CD14-positive monocyte (primary cell): Measurements from ENCODE around the gene DNAJC11. TPM values are rescaled to one million over a fixed set of nuclear protein-coding genes. Genes with fewer than 3 reads are reported as not detected.

Experiments used
- DNase-seq, 3 donors: peaks; one replicate each; pipeline ENCODE4 v3.0.0-alpha.2; 2011 to 2022
- H2AFZ ChIP-seq: 2 replicates; pipeline ENCODE4 v1.6.0; 2012; ENCODE audit warnings: mild to moderate bottlenecking, low read depth, low read length, inconsistent platforms; ENCODE audit not compliant: insufficient read depth, poor library complexity, severe bottlenecking
- H3K27ac ChIP-seq, 2 donors: 1 replicate in 1 of 2; 2 replicates in 1 of 2; pipeline ENCODE4 v1.5.1; 2012 to 2013; ENCODE audit warnings: low read length in 2 of 2, control low read depth in 1 of 2, inconsistent platforms in 1 of 2, low read depth in 1 of 2, mild to moderate bottlenecking in 1 of 2
- H3K27me3 ChIP-seq, 2 donors: one replicate each; pipeline versions ENCODE4 v1.6.0 to v1.6.1; 2011 to 2013; ENCODE audit warnings: low read length in 2 of 2; ENCODE audit not compliant: control insufficient read depth in 2 of 2, insufficient read depth in 2 of 2
- H3K36me3 ChIP-seq, 2 donors: replicated peaks in 1 of 2; 1 replicate in 1 of 2; 2 replicates in 1 of 2; pipeline versions ENCODE4 v1.5.1 to v1.6.1; 2012 to 2013; ENCODE audit warnings: low read length in 2 of 2, control low read depth in 1 of 2, inconsistent platforms in 1 of 2, mild to moderate bottlenecking in 1 of 2; ENCODE audit not compliant: insufficient read depth in 2 of 2, control insufficient read depth in 1 of 2
- H3K4me1 ChIP-seq, 2 donors: 1 replicate in 1 of 2; 2 replicates in 1 of 2; pipeline versions ENCODE4 v1.5.1 to v1.6.1; 2012 to 2013; ENCODE audit warnings: low read length in 2 of 2, control low read depth in 1 of 2, inconsistent platforms in 1 of 2, mild to moderate bottlenecking in 1 of 2, moderate library complexity in 1 of 2; ENCODE audit not compliant: insufficient read depth in 2 of 2, control insufficient read depth in 1 of 2
- H3K4me2 ChIP-seq: replicated peaks from 2 replicates; pipeline ENCODE3; 2012; ENCODE audit warnings: low read length, moderate library complexity, mild to moderate bottlenecking; ENCODE audit not compliant: poor library complexity, severe bottlenecking; ENCODE audit errors: extremely low read depth
- H3K4me3 ChIP-seq, 3 experiments: fragments of 200-600 bp in 1 of 3; sonication (generic) in 1 of 3; replicated peaks in 1 of 3; 1 replicate in 2 of 3; 2 replicates in 1 of 3; pipeline ENCODE4 v1.5.1; 2011 to 2013; ENCODE audit warnings: low read length in 3 of 3, mild to moderate bottlenecking in 3 of 3, control low read depth in 2 of 3, low read depth in 2 of 3, inconsistent platforms in 1 of 3, moderate library complexity in 1 of 3
- H3K79me2 ChIP-seq: 2 replicates; pipeline ENCODE4 v1.6.0; 2012; ENCODE audit warnings: mild to moderate bottlenecking, control low read depth, inconsistent platforms, low read length, moderate library complexity; ENCODE audit not compliant: insufficient read depth
- H3K9ac ChIP-seq: 2 replicates; pipeline ENCODE4 v1.6.0; 2017; ENCODE audit warnings: low read length, mild to moderate bottlenecking; ENCODE audit not compliant: insufficient read depth, poor library complexity, severe bottlenecking
- H3K9me3 ChIP-seq, 2 donors: replicated peaks in 1 of 2; 1 replicate in 1 of 2; 2 replicates in 1 of 2; pipeline versions ENCODE4 v1.5.1 to v1.6.1; 2012 to 2013; ENCODE audit warnings: low read length in 2 of 2, control low read depth in 1 of 2; ENCODE audit not compliant: control insufficient read depth in 1 of 2, insufficient read depth in 1 of 2
- H4K20me1 ChIP-seq: 2 replicates; pipeline ENCODE4 v1.6.0; 2012; ENCODE audit warnings: mild to moderate bottlenecking, low read length, control low read depth, moderate library complexity; ENCODE audit not compliant: insufficient read depth
- H3K27ac Mint-ChIP-seq, 7 donors: one replicate each; pipeline ENCODE4 v1.8.0; 2020; ENCODE audit warnings: mild to moderate bottlenecking in 7 of 7, mixed read lengths in 7 of 7, moderate library complexity in 6 of 7, inconsistent platforms in 2 of 7
- H3K27me3 Mint-ChIP-seq, 3 donors: one replicate each; pipeline ENCODE4 v1.8.0; 2021 to 2022; ENCODE audit warnings: low read depth in 3 of 3, mild to moderate bottlenecking in 3 of 3, mixed read lengths in 3 of 3, moderate library complexity in 3 of 3, inconsistent platforms in 1 of 3
- H3K36me3 Mint-ChIP-seq, 2 donors: one replicate each; pipeline ENCODE4 v1.8.0; 2020; ENCODE audit warnings: mixed read lengths in 2 of 2, inconsistent platforms in 1 of 2, mild to moderate bottlenecking in 1 of 2
- H3K4me1 Mint-ChIP-seq: one replicate; pipeline ENCODE4 v1.8.0; 2020; ENCODE audit warnings: mild to moderate bottlenecking, mixed read lengths
- H3K4me3 Mint-ChIP-seq, 2 donors: one replicate each; pipeline ENCODE4 v1.8.0; 2020; ENCODE audit warnings: mild to moderate bottlenecking in 2 of 2, mixed read lengths in 2 of 2, moderate library complexity in 1 of 2
- H3K9me3 Mint-ChIP-seq, 7 donors: one replicate each; pipeline ENCODE4 v1.8.0; 2020 to 2022; ENCODE audit warnings: mixed read lengths in 7 of 7, mild to moderate bottlenecking in 6 of 7, moderate library complexity in 6 of 7, inconsistent platforms in 2 of 7
- WGBS: methylation state at CpG from one replicate; pipeline ENCODE4 v1.1.5; 2013; ENCODE audit warnings: missing lambda C conversion rate; ENCODE audit not compliant: insufficient coverage; 5-methylcytosine and 5-hydroxymethylcytosine counted together
- intact Hi-C, 2 donors: fragments of 100-400 bp; cut with micrococcal nuclease; formaldehyde crosslinking; loops; one replicate each; pipeline versions ENCODE4 v1.15.0 to v1.15.1; 2023
- polyA plus RNA-seq, 3 donors: library from polyadenylated mRNA; depleted of rRNA in 1 of 3; unstranded in 2 of 3; stranded (reverse) in 1 of 3; fragments of 300-500 nt in 2 of 3; fragments of >200 nt in 1 of 3; fragmentation: Illumina TruSeq in 2 of 3; gene quantifications; 1 replicate in 2 of 3; 2 replicates in 1 of 3; pipeline ENCODE4 v1.2.3, GENCODE V29; 2012 to 2021
- TF ChIP-seq, protein P1 (sequence below): fragments of 200-600 bp; IDR thresholded peaks from one replicate; pipeline ENCODE4 v1.8.0; 2022; ENCODE audit warnings: antibody characterized with exemption, mild to moderate bottlenecking

Gene DNAJC11
- polyA plus RNA-seq, 3 donors: 9.7 to 19.9 (median 15.8) TPM

DNA sequence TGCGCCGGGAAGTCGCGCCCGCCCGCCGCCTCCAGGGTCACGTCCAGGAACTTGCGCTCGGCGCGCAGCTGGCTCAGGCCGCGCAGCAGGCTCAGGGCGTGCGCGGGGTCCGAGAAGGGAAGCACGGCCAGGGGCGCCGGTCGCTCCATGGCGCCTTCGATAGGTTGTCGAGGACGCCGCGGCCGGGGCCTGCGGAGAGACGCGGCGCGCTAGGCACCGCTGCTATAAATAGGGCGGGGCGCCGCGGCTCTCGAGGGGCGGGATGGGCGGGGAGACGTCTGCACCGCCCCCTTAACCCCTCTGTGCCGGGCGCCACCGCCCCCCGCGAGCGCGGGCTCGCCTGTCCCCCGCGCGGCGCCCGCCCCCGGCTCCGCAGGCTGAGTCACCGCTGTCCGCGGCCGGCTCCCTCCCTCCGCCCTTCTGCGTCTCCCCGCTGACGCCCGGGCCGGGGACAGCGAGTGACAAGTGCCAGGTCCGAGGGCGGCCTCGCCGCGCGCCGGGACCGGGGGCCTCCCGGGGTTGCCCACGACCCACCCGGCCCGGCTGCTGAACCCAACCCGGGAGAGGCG lies 98.9 kb downstream of the DNAJC11 start, which contains the start of gene KLHL21:
KLHL21 (minus strand) TSS at position 201 of the 569 bp plus-strand sequence; CDS start at position 149, 52 bp downstream.
- DNase-seq: peak; percentile 86 to 93 (median 90)
- Histone ChIP-seq H3K4me3 (peak within 1 kb of the TSS; percentile 74 to 93 (median 78)), H2AFZ (peak within 1 kb of the TSS; percentile 84), H3K27ac (peak within 1 kb of the TSS; percentile 98 to 99), H3K4me1 (peaks cover 40 to 55% of the 10 kb centered on the region in 2 donors), H3K4me2 (peak within 1 kb of the TSS; percentile 94), H3K36me3 (peaks cover 3 to 5% of the 10 kb centered on the region in 2 donors), H3K9ac (peak within 1 kb of the TSS; percentile 97), H3K79me2 (peaks cover 47% of the 10 kb centered on the region), H4K20me1 (peaks cover 46% of the 10 kb centered on the region), H3K27me3 (no peaks in the 10 kb centered on the region), H3K9me3 (no peaks in the 10 kb centered on the region)
- Mint-ChIP-seq H3K36me3 (peaks cover 8 to 19% of the 10 kb centered on the region in 2 donors), H3K27me3 (peaks cover 3 to 9% (median 9%) of the 10 kb centered on the region in 3 donors), H3K4me1 (peaks cover 33% of the 10 kb centered on the region), H3K9me3 (peaks cover 0 to 2% (median 0%) of the 10 kb centered on the region in 7 donors), H3K27ac (peak within 1 kb of the TSS; percentile 97 to 99 (median 98)), H3K4me3 (peak within 1 kb of the TSS; percentile 89 to 95)
- intact Hi-C loops: loop anchor here in 1 of 2 donors (1.0 to 10.0 kb wide), 2 partner anchors 11 to 182 kb away; partner anchors contain the start of genes CAMTA1 and PHF13
- WGBS: under 1% methylated on average over 73 of the region's 84 CpGs
- TF ChIP-seq, protein P1, sequence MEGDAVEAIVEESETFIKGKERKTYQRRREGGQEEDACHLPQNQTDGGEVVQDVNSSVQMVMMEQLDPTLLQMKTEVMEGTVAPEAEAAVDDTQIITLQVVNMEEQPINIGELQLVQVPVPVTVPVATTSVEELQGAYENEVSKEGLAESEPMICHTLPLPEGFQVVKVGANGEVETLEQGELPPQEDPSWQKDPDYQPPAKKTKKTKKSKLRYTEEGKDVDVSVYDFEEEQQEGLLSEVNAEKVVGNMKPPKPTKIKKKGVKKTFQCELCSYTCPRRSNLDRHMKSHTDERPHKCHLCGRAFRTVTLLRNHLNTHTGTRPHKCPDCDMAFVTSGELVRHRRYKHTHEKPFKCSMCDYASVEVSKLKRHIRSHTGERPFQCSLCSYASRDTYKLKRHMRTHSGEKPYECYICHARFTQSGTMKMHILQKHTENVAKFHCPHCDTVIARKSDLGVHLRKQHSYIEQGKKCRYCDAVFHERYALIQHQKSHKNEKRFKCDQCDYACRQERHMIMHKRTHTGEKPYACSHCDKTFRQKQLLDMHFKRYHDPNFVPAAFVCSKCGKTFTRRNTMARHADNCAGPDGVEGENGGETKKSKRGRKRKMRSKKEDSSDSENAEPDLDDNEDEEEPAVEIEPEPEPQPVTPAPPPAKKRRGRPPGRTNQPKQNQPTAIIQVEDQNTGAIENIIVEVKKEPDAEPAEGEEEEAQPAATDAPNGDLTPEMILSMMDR: no peak

DNA sequence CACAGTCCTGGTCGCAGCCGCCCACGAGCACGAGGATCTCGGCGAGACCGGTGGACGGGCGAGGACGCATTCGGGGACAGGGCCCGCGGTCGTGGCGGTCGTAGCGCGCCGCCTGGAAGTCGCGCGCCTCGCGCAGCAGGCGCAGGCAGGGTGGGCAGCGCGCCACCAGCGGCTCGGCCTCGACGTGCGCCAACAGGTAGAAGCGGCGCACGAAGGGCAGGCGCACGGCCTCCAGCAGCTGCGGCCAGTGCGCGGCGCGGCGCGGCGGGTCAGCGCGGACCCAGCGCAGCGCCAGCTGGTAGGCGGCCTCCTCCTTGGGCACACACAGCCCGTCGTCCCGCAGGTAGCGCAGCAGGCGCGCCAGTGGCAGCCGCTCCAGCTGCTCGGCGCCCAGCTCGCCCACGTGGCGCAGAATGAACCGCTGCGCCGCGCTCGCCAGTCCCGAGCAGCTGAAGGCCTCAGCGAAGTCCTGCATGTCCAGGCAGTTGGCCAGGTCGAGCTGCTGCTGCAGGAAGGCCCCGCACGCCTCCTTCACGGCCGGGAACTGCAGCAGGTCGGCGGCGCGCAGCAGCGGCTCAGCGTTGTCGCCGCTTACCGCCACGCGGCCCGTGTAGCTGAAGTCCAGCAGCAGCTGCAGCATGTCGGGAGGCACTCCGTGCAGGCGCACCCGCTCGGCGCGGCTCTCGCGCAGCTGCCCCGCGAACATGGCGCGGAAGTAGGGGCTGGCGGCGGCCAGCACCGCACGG lies 99.5 kb downstream of the DNAJC11 start:
- H3K36me3 Mint-ChIP-seq: peaks cover 15 to 25% of the 10 kb centered on the region in 2 donors
- under 1% methylated on average over 103 of the region's 103 CpGs for WGBS
- peaks cover 2 to 7% (median 3%) of the 10 kb centered on the region in 3 donors for H3K27me3 Mint-ChIP-seq
- peak in 1 of 3 donors; percentile 43 for DNase-seq
- Histone ChIP-seq H3K27ac (peak overlapping the region; percentile 98 to 99), H2AFZ (peak overlapping the region; percentile 40), H4K20me1 (peaks cover 53% of the 10 kb centered on the region), H3K9ac (peak overlapping the region; percentile 97), H3K79me2 (peaks cover 53% of the 10 kb centered on the region), H3K4me1 (peaks cover 40 to 62% of the 10 kb centered on the region in 2 donors), H3K27me3 (no peaks in the 10 kb centered on the region), H3K4me3 (peak overlapping the region; percentile 64 to 93 (median 78)), H3K36me3 (peaks cover 10 to 12% of the 10 kb centered on the region in 2 donors), H3K9me3 (no peaks in the 10 kb centered on the region), H3K4me2 (peak overlapping the region; percentile 94)
- intact Hi-C loops: loop anchor here in 1 of 2 donors (2.0 to 10.0 kb wide), 2 partner anchors 21 to 183 kb away; partner anchors contain the start of gene CAMTA1
- H3K4me1 Mint-ChIP-seq: peaks cover 35% of the 10 kb centered on the region
- H3K9me3 Mint-ChIP-seq: peaks cover 0 to 2% (median 0%) of the 10 kb centered on the region in 7 donors
- peak overlapping the region; percentile 96 to 98 (median 97) for H3K27ac Mint-ChIP-seq
- peak overlapping the region; percentile 89 to 95 for H3K4me3 Mint-ChIP-seq
- TF ChIP-seq, protein P1: no peak
